Sigmoid colon (tissue), 7 donors: Measurements from ENCODE around the gene TCEANC2. TPM values are rescaled to one million over a fixed set of nuclear protein-coding genes. Genes with fewer than 3 reads are reported as not detected.

Experiments
- DNase-seq: peaks from one replicate; pipeline ENCODE4 v3.0.0-alpha.2; 2019
- H3K27ac ChIP-seq, 4 donors: fragments of 200-600 bp; sonication (generic); one replicate each; pipeline ENCODE4 v1.5.1; 2016 to 2019; ENCODE audit warnings: mild to moderate bottlenecking in 1 of 4
- H3K27me3 ChIP-seq, 3 donors: fragments of 200-600 bp; sonication (generic); one replicate each; pipeline ENCODE4 v1.5.1; 2019; ENCODE audit warnings: mild to moderate bottlenecking in 1 of 3
- H3K36me3 ChIP-seq, 4 donors: fragments of 200-600 bp; sonication (generic); one replicate each; pipeline ENCODE4 v1.5.1; 2016 to 2019
- H3K4me1 ChIP-seq, 4 donors: fragments of 200-600 bp; sonication (generic); one replicate each; pipeline ENCODE4 v1.5.1; 2017 to 2019
- H3K4me3 ChIP-seq, 4 donors: fragments of 200-600 bp; sonication (generic); one replicate each; pipeline ENCODE4 v1.5.1; 2017 to 2019; ENCODE audit warnings: mild to moderate bottlenecking in 2 of 4, moderate library complexity in 1 of 4
- H3K9me3 ChIP-seq, 4 donors: fragments of 200-600 bp in 3 of 4; sonication (generic) in 3 of 4; one replicate each; pipeline versions ENCODE4 v1.5.1 to v1.6.1; 2013 to 2019
- CTCF ChIP-seq, 4 experiments: fragments of 450-650 bp in 3 of 4; fragments of 200-600 bp in 1 of 4; IDR thresholded peaks; one replicate each; pipeline ENCODE4 v1.5.1; 2016 to 2019; ENCODE audit warnings: antibody characterized with exemption in 4 of 4, mild to moderate bottlenecking in 3 of 4, moderate library complexity in 2 of 4
- EP300 ChIP-seq, 4 donors: sonication (generic); formaldehyde crosslinking; IDR thresholded peaks; one replicate each; pipeline ENCODE4 v1.6.1; 2017; ENCODE audit warnings: antibody characterized with exemption in 4 of 4
- POLR2A ChIP-seq, 2 donors: fragments of 450-650 bp; IDR thresholded peaks; one replicate each; pipeline ENCODE4 v1.6.1; 2016; ENCODE audit warnings: antibody characterized with exemption in 2 of 2, mild to moderate bottlenecking in 2 of 2, moderate library complexity in 2 of 2
- POLR2AphosphoS5 ChIP-seq, 4 donors: sonication (generic); formaldehyde crosslinking; IDR thresholded peaks; one replicate each; pipeline ENCODE4 v1.6.1; 2017; ENCODE audit warnings: antibody characterized with exemption in 4 of 4
- WGBS, 2 donors: extraction: QIAGEN DNeasy Blood & Tissue Kit; methylation state at CpG; one replicate each; pipeline ENCODE4 v1.1.7; 2013; 5-methylcytosine and 5-hydroxymethylcytosine counted together
- intact Hi-C: fragments of 100-400 bp; cut with DNase I; formaldehyde crosslinking; loops from one replicate; pipeline ENCODE4 v1.15.1; 2023
- polyA plus RNA-seq, 3 donors: library from polyadenylated mRNA; stranded (reverse); fragments of 200-250 nt; gene quantifications; one replicate each; pipeline ENCODE4 v1.2.3, GENCODE V29; 2013
- total RNA-seq, 4 donors: library from RNA; depleted of rRNA; stranded (reverse); fragments of >200 nt; gene quantifications; one replicate each; pipeline ENCODE4 v1.1.0, GENCODE V29; 2016
- donor health status: healthy with polysubstance abuse.
- donor health status: Bipolar disorder and iron deficiency.
- donor health status: healthy.

TCEANC2 gene
- total and polyA plus RNA-seq, 7 donors, result 1.8 to 6.9 (median 6.1) TPM

GRCh38 chr1:54124906-54125305 lies 71.5 kb downstream of the TCEANC2 start:
- WGBS, 2 donors, result 58 to 78% methylated on average over 7 of the region's 7 CpGs
- Histone ChIP-seq H3K36me3 (no peaks in the 10 kb centered on the region), H3K4me3 (no peak overlapping the region), H3K27me3 (no peaks in the 10 kb centered on the region), H3K4me1 (peaks cover 0 to 13% (median 12%) of the 10 kb centered on the region in 4 donors), H3K27ac (no peak overlapping the region), H3K9me3 (no peaks in the 10 kb centered on the region)
- no peak for DNase-seq
- TF ChIP-seq POLR2AphosphoS5 (IDR thresholded peaks at IDR 0.05) (no peak), CTCF (IDR thresholded peaks at IDR 0.05) (no peak)
- intact Hi-C loops, result loop anchor here (5.0 to 10.0 kb wide), 2 partner anchors 140 to 282 kb away; partner anchors contain the start of gene SSBP3

- Histone ChIP-seq H3K4me1 (peaks cover 0 to 13% (median 12%) of the 10 kb centered on the region in 4 donors), H3K27ac (no peak overlapping the region), H3K9me3 (no peaks in the 10 kb centered on the region), H3K4me3 (no peak overlapping the region), H3K27me3 (no peaks in the 10 kb centered on the region), H3K36me3 (no peaks in the 10 kb centered on the region)
- 81 to 89% methylated on average over 8 of the region's 8 CpGs for WGBS, 2 donors
- no peak for DNase-seq
- TF ChIP-seq POLR2AphosphoS5 (IDR thresholded peaks at IDR 0.05) (no peak), EP300 (IDR thresholded peaks at IDR 0.05) (no peak), CTCF (IDR thresholded peaks at IDR 0.05) (no peak), POLR2A (IDR thresholded peaks at IDR 0.05) (no peak)
- intact Hi-C loops, result loop anchor here (10.0 kb wide), 1 partner anchor 139 kb away; no protein-coding TSS in a partner anchor
These were observed 72.1 kb downstream of the TCEANC2 start for GRCh38 chr1:54125386-54126070.

GRCh38 chr1:54126271-54126815 lies 72.9 kb downstream of the TCEANC2 start:
- Histone ChIP-seq H3K9me3 (no peaks in the 10 kb centered on the region), H3K36me3 (no peaks in the 10 kb centered on the region), H3K4me1 (peaks cover 0 to 8% (median 7%) of the 10 kb centered on the region in 4 donors), H3K27me3 (no peaks in the 10 kb centered on the region), H3K4me3 (no peak overlapping the region), H3K27ac (no peak overlapping the region)
- no peak for DNase-seq
- 92 to 95% methylated on average over 3 of the region's 3 CpGs for WGBS, 2 donors
- intact Hi-C loops, result loop anchor here (10.0 kb wide), 1 partner anchor 138 kb away; no protein-coding TSS in a partner anchor
- TF ChIP-seq POLR2AphosphoS5 (IDR thresholded peaks at IDR 0.05) (no peak), EP300 (IDR thresholded peaks at IDR 0.05) (no peak), CTCF (IDR thresholded peaks at IDR 0.05) (no peak), POLR2A (IDR thresholded peaks at IDR 0.05) (no peak)

GRCh38 chr1:54127594-54128300 lies 74.3 kb downstream of the TCEANC2 start:
- intact Hi-C loops, result loop anchor here (10.0 kb wide), 1 partner anchor 137 kb away; no protein-coding TSS in a partner anchor
- no peak for DNase-seq
- Histone ChIP-seq H3K4me3 (no peak overlapping the region), H3K36me3 (no peaks in the 10 kb centered on the region), H3K27me3 (no peaks in the 10 kb centered on the region), H3K9me3 (no peaks in the 10 kb centered on the region), H3K27ac (no peak overlapping the region), H3K4me1 (no peaks in the 10 kb centered on the region)
- TF ChIP-seq CTCF (IDR thresholded peaks at IDR 0.05) (no peak), POLR2AphosphoS5 (IDR thresholded peaks at IDR 0.05) (no peak), POLR2A (IDR thresholded peaks at IDR 0.05) (no peak), EP300 (IDR thresholded peaks at IDR 0.05) (no peak)
- 81 to 92% methylated on average over 7 of the region's 7 CpGs for WGBS, 2 donors
